ENCODE results near the gene TEAD1. TPM values are rescaled to one million over a fixed set of nuclear protein-coding genes. Genes with fewer than 3 reads are reported as not detected.

TEAD1 gene
- total and polyA plus RNA-seq, 2 experiments from 2014 or later = 24.5 to 103 TPM

DNA sequence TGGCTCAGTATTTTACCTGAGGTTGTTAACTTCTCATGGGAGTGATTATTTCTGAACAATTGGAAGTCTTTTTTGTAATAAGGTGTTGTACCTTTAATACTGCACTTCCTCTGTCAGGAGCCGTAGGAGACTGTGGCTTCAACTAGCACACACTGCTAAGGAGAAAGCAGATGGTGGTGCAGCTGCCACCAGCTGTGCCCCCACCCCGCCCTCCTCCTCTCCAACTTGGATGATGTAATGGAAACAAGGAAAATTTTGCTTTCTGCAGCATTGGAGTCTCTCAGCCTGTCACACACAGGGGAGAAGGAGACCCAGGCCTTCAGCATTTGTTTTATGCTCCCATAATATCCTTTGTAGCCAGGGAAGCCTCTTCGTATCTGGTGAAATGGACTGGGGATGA lies 91.2 kb downstream of the TEAD1 start:
- no peak for DNase-seq (ENCODE audit: low spot score)
- Histone ChIP-seq H4K20me1 (replicated peaks; ENCODE audit: insufficient read depth) (peaks cover 53% of the 10 kb centered on the region), H3K4me1 (ENCODE audit: insufficient read depth) (peaks cover 45% of the 10 kb centered on the region), H2AFZ (no peak overlapping the region), H3K27me3 (ENCODE audit: insufficient read depth) (no peaks in the 10 kb centered on the region), H3K36me3 (ENCODE audit: insufficient read depth) (peaks cover 21% of the 10 kb centered on the region), H3K4me3 (no peak overlapping the region), H3K4me2 (no peak overlapping the region), H3K27ac (ENCODE audit: low read depth) (no peak overlapping the region; the same call in 1 of the 2 replicates), H3K9me2 (ENCODE audit: insufficient read depth) (no peaks in the 10 kb centered on the region), H3K79me2 (replicated peaks; ENCODE audit: insufficient read depth) (peaks cover 96% of the 10 kb centered on the region), H3F3A (replicated peaks; ENCODE audit: low read depth) (no peaks in the 10 kb centered on the region)
- TF ChIP-seq EZH2 (IDR thresholded peaks at IDR 0.05; ENCODE audit: low read depth, unreplicated experiment) = no peak
- no peak for TF ChIP-seq JUNB (IDR thresholded peaks at IDR 0.05; ENCODE audit: unreplicated experiment)
- TF ChIP-seq, protein P1, sequence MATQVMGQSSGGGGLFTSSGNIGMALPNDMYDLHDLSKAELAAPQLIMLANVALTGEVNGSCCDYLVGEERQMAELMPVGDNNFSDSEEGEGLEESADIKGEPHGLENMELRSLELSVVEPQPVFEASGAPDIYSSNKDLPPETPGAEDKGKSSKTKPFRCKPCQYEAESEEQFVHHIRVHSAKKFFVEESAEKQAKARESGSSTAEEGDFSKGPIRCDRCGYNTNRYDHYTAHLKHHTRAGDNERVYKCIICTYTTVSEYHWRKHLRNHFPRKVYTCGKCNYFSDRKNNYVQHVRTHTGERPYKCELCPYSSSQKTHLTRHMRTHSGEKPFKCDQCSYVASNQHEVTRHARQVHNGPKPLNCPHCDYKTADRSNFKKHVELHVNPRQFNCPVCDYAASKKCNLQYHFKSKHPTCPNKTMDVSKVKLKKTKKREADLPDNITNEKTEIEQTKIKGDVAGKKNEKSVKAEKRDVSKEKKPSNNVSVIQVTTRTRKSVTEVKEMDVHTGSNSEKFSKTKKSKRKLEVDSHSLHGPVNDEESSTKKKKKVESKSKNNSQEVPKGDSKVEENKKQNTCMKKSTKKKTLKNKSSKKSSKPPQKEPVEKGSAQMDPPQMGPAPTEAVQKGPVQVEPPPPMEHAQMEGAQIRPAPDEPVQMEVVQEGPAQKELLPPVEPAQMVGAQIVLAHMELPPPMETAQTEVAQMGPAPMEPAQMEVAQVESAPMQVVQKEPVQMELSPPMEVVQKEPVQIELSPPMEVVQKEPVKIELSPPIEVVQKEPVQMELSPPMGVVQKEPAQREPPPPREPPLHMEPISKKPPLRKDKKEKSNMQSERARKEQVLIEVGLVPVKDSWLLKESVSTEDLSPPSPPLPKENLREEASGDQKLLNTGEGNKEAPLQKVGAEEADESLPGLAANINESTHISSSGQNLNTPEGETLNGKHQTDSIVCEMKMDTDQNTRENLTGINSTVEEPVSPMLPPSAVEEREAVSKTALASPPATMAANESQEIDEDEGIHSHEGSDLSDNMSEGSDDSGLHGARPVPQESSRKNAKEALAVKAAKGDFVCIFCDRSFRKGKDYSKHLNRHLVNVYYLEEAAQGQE (IDR thresholded peaks at IDR 0.05; ENCODE audit: unreplicated experiment) = no peak
- TF ChIP-seq, protein P2, sequence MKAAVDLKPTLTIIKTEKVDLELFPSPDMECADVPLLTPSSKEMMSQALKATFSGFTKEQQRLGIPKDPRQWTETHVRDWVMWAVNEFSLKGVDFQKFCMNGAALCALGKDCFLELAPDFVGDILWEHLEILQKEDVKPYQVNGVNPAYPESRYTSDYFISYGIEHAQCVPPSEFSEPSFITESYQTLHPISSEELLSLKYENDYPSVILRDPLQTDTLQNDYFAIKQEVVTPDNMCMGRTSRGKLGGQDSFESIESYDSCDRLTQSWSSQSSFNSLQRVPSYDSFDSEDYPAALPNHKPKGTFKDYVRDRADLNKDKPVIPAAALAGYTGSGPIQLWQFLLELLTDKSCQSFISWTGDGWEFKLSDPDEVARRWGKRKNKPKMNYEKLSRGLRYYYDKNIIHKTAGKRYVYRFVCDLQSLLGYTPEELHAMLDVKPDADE (IDR thresholded peaks at IDR 0.05) = no peak
- TF ChIP-seq, protein P3, sequence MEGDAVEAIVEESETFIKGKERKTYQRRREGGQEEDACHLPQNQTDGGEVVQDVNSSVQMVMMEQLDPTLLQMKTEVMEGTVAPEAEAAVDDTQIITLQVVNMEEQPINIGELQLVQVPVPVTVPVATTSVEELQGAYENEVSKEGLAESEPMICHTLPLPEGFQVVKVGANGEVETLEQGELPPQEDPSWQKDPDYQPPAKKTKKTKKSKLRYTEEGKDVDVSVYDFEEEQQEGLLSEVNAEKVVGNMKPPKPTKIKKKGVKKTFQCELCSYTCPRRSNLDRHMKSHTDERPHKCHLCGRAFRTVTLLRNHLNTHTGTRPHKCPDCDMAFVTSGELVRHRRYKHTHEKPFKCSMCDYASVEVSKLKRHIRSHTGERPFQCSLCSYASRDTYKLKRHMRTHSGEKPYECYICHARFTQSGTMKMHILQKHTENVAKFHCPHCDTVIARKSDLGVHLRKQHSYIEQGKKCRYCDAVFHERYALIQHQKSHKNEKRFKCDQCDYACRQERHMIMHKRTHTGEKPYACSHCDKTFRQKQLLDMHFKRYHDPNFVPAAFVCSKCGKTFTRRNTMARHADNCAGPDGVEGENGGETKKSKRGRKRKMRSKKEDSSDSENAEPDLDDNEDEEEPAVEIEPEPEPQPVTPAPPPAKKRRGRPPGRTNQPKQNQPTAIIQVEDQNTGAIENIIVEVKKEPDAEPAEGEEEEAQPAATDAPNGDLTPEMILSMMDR (conservative IDR thresholded peaks at IDR 0.05; ENCODE audit: low read depth in 2 of 2) = no peak
- TF ChIP-seq ZNF331 (CRISPR knock-in tag; IDR thresholded peaks at IDR 0.05; ENCODE audit: low read depth) = no peak
- TF ChIP-seq CREB1 (CRISPR knock-in tag; IDR thresholded peaks at IDR 0.05; ENCODE audit: low read depth) = no peak
- no peak for TF ChIP-seq EZH2phosphoT487 (IDR thresholded peaks at IDR 0.05; ENCODE audit: unreplicated experiment)
- no peak for TF ChIP-seq NANOG (IDR thresholded peaks at IDR 0.05; ENCODE audit: borderline replicate concordance)
- no peak for TF ChIP-seq STAT1 (IDR thresholded peaks at IDR 0.05; ENCODE audit: unreplicated experiment)
- no peak for TF ChIP-seq POLR2AphosphoS5 (IDR thresholded peaks at IDR 0.05; ENCODE audit: low read depth)
- TF ChIP-seq, protein P4, sequence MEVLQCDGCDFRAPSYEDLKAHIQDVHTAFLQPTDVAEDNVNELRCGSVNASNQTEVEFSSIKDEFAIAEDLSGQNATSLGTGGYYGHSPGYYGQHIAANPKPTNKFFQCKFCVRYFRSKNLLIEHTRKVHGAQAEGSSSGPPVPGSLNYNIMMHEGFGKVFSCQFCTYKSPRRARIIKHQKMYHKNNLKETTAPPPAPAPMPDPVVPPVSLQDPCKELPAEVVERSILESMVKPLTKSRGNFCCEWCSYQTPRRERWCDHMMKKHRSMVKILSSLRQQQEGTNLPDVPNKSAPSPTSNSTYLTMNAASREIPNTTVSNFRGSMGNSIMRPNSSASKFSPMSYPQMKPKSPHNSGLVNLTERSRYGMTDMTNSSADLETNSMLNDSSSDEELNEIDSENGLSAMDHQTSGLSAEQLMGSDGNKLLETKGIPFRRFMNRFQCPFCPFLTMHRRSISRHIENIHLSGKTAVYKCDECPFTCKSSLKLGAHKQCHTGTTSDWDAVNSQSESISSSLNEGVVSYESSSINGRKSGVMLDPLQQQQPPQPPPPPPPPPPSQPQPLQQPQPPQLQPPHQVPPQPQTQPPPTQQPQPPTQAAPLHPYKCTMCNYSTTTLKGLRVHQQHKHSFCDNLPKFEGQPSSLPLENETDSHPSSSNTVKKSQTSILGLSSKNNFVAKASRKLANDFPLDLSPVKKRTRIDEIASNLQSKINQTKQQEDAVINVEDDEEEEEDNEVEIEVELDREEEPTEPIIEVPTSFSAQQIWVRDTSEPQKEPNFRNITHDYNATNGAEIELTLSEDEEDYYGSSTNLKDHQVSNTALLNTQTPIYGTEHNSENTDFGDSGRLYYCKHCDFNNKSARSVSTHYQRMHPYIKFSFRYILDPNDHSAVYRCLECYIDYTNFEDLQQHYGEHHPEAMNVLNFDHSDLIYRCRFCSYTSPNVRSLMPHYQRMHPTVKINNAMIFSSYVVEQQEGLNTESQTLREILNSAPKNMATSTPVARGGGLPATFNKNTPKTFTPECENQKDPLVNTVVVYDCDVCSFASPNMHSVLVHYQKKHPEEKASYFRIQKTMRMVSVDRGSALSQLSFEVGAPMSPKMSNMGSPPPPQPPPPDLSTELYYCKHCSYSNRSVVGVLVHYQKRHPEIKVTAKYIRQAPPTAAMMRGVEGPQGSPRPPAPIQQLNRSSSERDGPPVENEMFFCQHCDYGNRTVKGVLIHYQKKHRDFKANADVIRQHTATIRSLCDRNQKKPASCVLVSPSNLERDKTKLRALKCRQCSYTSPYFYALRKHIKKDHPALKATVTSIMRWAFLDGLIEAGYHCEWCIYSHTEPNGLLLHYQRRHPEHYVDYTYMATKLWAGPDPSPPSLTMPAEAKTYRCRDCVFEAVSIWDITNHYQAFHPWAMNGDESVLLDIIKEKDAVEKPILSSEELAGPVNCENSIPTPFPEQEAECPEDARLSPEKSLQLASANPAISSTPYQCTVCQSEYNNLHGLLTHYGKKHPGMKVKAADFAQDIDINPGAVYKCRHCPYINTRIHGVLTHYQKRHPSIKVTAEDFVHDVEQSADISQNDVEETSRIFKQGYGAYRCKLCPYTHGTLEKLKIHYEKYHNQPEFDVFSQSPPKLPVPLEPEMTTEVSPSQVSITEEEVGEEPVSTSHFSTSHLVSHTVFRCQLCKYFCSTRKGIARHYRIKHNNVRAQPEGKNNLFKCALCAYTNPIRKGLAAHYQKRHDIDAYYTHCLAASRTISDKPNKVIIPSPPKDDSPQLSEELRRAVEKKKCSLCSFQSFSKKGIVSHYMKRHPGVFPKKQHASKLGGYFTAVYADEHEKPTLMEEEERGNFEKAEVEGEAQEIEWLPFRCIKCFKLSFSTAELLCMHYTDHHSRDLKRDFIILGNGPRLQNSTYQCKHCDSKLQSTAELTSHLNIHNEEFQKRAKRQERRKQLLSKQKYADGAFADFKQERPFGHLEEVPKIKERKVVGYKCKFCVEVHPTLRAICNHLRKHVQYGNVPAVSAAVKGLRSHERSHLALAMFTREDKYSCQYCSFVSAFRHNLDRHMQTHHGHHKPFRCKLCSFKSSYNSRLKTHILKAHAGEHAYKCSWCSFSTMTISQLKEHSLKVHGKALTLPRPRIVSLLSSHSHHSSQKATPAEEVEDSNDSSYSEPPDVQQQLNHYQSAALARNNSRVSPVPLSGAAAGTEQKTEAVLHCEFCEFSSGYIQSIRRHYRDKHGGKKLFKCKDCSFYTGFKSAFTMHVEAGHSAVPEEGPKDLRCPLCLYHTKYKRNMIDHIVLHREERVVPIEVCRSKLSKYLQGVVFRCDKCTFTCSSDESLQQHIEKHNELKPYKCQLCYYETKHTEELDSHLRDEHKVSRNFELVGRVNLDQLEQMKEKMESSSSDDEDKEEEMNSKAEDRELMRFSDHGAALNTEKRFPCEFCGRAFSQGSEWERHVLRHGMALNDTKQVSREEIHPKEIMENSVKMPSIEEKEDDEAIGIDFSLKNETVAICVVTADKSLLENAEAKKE (CRISPR knock-in tag; IDR thresholded peaks at IDR 0.05) = no peak
- H3K4me1 Mint-ChIP-seq = peaks cover 45% of the 10 kb centered on the region
- peaks cover 22% of the 10 kb centered on the region for H3K36me3 Mint-ChIP-seq (ENCODE audit: low read depth)
- no peak overlapping the region for H3K27ac Mint-ChIP-seq
- peaks cover 4% of the 10 kb centered on the region for H3K27me3 Mint-ChIP-seq (ENCODE audit: insufficient read depth, low read depth, poor library complexity)
- ATAC-seq = no peak
- H3K9me3 Mint-ChIP-seq = no peaks in the 10 kb centered on the region
- H3K4me3 Mint-ChIP-seq = no peak overlapping the region
